Bone marrow (tissue), 2 donors: ENCODE data around the gene SNHG17.
"Not testable (repeated sequence)": the region's sequence is repeated elsewhere in the genome, so short reads cannot be mapped to it uniquely, and the experiment has no call there.

ENCODE experiments used
- DNase-seq, 2 donors: peaks; one replicate each; lab custom pipeline; 2025; lab: John Stamatoyannopoulos, UW

Gene SNHG17

DNA sequence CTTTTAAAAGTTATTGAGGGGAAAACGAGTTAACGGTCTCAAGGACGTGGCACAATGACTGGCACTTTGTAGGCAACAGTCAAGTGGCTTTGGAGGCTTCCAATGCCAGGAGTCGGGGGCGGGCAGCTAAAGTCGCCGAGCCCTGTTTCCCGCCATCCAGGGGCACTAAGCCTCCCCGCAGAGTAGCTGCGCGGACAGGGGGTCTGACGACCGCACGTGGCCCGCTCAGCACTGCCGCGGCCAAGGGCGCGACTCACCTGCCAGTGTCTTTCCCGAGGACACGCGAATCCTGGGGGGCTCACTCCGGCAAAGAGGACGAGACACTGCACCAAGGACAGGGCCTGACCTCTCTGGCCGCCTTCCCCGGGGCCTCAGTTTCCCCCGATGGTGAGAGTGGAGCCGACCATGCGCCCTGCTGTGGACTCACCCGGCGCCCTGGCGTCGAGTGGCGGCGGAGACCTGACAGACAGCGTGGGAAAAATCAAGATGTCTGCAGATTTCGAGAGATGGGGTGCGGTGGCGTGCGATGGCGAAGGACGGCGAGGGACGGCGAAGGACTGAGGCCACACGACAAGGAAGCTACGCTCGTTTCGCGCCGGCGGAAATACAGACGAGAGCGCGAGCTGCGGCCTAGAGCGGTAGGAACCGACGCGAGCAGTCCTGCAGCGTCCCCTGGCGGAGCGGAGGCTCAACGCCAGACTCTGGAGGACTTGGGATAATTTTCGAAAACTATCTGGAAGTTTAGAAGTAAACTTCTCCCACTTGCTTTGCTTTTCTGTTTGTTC is at the start of gene SNHG17:
TSS of gene SNHG17 (minus strand) at position 559 of the 785 bp plus-strand sequence.
- peak; percentile 61 to 84 for DNase-seq

GRCh38 chr20:38479596-38479995 is 44.5 kb upstream of the SNHG17 start:
- DNase-seq: no peak

DNA sequence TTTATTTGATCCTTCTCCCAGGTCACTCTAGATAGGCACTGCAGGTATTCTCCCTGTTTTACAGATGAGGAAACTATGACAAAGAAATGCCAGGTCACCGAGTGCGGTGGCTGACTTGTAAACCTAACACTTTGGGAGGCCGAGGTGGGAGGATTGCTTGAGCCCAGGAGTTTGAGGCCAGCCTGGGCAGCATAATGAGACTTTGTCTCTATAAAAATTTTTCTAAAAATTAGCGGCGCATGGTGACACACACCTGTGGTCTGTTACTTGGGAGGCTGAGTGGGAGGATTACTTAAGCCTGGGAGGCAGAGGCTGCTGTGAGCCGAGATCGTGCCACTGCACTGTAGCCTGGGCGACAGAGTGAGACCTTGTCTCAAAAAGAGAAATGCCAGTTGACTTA is 42.6 kb upstream of the SNHG17 start:
- DNase-seq: no peak

DNA sequence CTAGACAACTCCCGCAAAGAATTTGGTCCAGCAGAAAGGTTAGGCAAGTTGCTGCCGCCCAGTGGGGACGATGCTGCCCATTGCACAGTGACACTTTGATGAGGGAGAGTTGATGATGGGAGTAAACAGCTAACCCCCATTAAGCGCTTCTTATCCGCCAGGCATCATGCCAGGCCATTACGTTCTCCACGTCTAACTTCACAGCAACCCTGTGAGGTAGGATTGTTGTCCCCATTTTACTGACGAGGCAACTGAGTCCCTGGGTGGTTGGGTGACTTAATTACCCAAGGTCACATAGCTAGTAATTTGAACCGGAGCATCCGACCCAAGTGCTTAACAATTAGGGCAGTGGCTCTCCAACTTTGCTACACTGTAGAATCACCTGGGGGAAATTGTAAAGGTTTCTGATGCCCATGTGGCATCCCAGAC is 38.3 kb upstream of the SNHG17 start:
- no peak for DNase-seq

- DNase-seq: peak; percentile 92 to 95
Measured at GRCh38 chr20:38472513-38473366, 37.6 kb upstream of the SNHG17 start, which contains the start of gene RALGAPB. TSS of gene RALGAPB (plus strand) at chr20:38472843. CDS start at chr20:38488433, 15,590 bp downstream.

GRCh38 chr20:38471987-38472512 is 36.9 kb upstream of the SNHG17 start:
- no peak for DNase-seq

DNA sequence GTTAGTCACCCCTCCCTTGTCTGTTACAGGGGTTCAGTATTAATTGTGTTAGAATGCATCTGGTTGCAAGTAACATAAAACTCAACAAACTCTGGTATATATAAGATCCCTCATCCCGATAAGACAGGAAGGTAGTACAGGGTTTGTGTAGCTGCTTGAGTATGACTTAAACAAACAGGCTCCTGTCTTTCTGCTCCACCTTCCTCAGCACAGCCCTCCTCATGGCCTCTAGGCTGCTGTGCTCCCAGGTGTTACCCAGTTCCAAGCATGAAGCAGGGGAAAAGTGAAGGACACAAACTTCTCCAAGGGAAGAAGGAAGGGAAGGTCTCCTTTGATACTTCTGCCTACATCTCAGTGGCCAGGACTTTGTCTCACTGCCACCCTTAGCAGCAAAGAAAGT is 36.1 kb upstream of the SNHG17 start:
- DNase-seq: no peak

- DNase-seq: no peak
Measured at GRCh38 chr20:38466983-38467382, 31.9 kb upstream of the SNHG17 start.

GRCh38 chr20:38466171-38466570 is 31.0 kb upstream of the SNHG17 start:
- no peak for DNase-seq

DNA sequence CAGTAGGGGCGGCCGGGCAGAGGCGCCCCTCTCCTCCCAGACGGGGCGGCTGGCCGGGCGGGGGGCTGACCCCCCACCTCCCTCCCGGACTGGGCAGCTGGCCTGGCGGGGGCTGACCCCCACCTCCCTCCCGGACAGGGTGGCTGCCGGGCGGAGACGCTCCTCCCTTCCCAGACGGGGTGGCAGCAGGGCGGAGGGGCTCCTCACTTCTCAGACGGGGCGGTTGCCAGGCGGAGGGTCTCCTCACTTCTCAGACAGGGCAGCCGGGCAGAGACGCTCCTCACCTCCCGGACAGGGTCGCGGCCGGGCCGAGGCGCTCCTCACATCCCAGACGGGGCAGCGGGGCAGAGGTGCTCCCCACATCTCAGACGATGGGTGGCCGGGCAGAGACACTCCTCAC is 26.4 kb upstream of the SNHG17 start:
- not testable (repeated sequence) for DNase-seq

DNA sequence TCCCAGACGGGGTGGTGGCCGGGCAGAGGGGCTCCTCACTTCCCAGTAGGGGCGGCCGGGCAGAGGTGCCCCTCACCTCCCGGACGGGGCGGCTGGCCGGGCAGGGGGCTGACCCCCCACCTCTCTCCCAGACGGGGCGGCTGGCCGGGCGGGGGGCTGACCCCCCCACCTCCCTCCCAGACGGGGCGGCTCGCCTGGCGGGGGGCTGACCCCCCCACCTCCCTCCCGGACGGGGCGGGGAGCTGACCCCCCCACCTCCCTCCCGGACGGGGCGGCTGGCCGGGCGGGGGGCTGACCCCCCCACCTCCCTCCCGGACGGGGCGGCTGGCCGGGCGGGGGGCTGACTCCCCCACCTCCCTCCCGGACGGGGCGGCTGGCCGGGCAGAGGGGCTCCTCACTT is 26.0 kb upstream of the SNHG17 start:
- DNase-seq: not testable (repeated sequence)

GRCh38 chr20:38460631-38461030 is 25.5 kb upstream of the SNHG17 start:
- DNase-seq: not testable (repeated sequence)

DNA sequence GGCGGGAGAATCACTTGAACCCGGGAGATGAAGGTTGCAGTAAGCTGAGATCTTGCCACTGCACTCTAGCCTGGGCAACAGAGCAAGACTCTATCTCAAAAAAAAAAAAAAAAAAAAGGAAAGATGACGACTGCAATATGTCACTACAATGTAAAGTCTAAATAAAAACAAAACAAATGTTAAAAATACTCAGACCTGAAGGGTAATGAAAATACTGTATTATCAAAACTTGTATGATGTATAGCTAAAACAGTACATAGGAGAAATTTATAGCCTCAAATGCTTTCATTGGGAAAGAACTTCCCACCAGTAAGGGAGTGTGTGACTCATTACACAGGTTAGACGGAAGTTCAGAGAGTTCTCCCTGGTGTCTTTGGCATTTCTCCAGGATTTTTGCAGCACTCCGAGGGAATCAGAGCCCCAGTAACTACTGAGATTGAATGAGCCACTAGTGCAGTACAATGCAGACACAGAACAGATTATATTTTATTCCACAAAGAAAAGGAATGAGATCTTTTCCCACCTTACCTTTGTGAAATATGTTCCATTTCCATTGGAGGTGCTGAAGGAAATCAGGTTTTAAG is 25.0 kb upstream of the SNHG17 start:
- DNase-seq: no peak

- DNase-seq: no peak
Measured at GRCh38 chr20:38458314-38458713, 23.2 kb upstream of the SNHG17 start.

GRCh38 chr20:38454556-38455473 is 19.7 kb upstream of the SNHG17 start:
- DNase-seq: no peak

DNA sequence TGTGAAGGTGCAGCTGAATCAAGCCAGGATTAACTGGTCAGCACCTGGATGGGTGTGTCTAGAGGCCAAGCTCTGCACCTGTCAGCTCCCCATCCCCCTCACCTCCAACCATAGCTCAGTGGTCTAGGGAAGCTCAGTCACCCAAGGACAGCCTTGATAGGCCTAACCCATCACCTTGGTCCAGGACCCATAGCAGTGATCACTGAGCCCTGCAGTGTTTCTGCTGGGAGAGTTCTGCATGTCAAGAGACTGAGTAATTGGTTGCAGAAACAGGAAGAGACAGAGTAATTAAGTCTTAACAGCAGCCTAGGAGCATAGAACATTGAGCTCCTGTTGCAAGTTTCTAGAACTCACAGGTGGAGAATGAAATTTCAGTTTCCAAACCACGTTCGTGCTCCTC is 18.8 kb upstream of the SNHG17 start:
- DNase-seq: no peak

DNA sequence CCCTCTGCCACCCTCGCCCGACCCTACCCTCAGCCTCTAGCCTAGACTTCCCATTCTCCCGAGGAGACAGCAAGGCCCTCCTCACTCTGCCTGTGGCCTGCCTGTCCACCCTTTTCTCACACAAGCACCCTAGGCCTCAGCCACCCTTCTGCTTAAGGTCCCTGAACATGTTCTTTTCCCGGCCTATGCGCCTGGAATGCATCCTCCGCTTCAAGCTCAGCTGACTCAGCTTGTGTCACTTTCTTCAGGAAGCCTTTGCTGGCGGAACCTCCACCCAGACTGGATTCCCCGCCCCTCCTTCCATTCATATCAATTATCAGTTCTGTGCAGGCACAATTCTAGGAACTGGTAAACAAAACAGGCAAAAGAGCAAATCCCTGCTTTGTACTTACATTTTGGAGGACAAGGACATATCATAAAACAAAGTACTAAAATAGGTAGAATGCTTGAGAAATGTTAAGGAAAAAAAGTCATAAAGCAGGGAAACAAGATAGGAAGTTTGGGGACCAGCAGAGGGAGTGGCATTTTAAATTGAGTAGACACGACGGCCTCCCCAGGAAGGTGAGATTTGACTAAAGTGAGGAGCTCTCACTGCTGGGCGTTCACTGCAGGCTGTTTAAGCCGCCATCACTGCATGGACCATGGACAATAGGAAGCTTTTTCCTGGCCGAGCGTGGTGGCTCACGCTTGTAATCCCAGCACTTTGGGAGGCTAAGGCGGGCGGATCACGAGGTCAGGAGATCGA is 17.9 kb upstream of the SNHG17 start:
- DNase-seq: no peak

- no peak for DNase-seq
Measured at GRCh38 chr20:38450412-38450975, 15.4 kb upstream of the SNHG17 start.

DNA sequence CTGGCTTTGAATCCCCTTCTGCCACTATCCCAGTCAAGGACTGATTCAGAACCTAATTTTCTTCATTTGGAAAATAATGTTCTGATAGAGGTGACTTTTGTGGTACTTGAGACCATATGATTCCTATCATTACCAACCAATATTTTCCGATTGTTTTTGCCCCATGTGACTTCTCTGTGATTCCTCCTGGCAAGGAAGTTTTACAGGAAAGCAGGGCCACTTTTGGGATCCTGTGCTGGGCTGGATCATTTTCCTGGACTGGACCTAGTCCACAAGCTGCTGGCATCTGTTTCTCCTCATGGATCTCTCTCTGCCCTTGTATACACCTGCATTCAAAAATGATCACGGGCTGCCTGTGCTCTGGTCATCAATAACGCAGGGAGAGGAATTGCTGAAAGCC is 13.9 kb upstream of the SNHG17 start:
- DNase-seq: no peak
